Esophagus muscularis mucosa (tissue), 4 donors: ENCODE results near the gene VPS35.

Source experiments
- CTCF ChIP-seq, 3 experiments: fragments of 200-600 bp in 2 of 3; fragments of 450-650 bp in 1 of 3; sonication (generic) in 2 of 3; IDR thresholded peaks; one replicate each; pipeline ENCODE4 v1.5.1; 2017 to 2019; ENCODE audit warnings: antibody characterized with exemption in 3 of 3, mild to moderate bottlenecking in 2 of 3, moderate library complexity in 1 of 3
- EP300 ChIP-seq: sonication (generic); formaldehyde crosslinking; IDR thresholded peaks from one replicate; pipeline ENCODE4 v1.6.1; 2017; ENCODE audit warnings: antibody characterized with exemption
- POLR2AphosphoS5 ChIP-seq, 2 donors: sonication (generic); formaldehyde crosslinking; IDR thresholded peaks; one replicate each; pipeline ENCODE4 v1.6.1; 2017; ENCODE audit warnings: antibody characterized with exemption in 2 of 2

DNA sequence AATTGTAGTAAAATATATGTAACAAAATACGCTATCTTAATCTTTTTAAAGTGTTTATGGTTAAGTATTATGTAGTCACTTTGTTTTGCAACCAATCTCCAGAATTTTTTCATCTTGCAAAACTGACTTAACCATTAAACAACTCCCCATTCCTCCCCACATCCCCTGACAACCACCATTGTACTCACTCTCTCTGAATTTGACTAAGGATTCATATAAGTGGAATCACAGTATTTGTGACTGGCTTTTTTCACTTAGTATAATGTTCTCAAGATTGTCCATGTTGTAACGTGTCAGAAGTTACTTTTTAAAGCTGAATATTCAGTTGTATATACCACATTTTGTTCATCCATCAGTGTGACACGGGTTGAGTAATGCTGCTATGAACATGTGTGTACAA is 11.1 kb upstream of the VPS35 start:
- no peak for TF ChIP-seq CTCF (IDR thresholded peaks at IDR 0.05)
- no peak for TF ChIP-seq POLR2AphosphoS5 (IDR thresholded peaks at IDR 0.05)
- TF ChIP-seq EP300: no peak
